HG02759 (cell line): ENCODE measurements around the gene SCARB2.

Source experiments
- ATAC-seq: cut with Tn5 transposase; IDR thresholded peaks from one replicate; pipeline ENCODE4 v1.9.1; 2021; ENCODE audit warnings: mild to moderate bottlenecking, moderate library complexity; ENCODE audit not compliant: unreplicated experiment

SCARB2 gene

DNA sequence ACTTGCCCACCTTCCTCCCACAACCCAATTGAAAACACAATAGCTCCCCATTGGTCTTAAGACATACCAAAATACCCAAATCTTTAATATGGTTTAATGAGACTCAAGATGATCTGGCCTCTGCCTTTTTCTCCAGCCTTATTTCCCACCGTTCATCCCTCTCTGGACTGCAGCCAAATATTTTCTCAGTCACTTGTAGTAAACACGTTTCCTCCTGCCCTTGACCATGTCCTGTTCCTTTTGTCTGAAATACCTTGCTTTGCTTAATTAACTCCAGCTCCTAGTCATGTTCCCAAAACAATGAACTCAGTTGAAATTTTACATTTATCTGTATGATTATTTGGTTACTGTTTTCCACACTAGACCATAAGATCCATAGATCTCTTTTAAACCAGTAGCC is 57.0 kb downstream of the SCARB2 start:
- no peak for ATAC-seq

- ATAC-seq, result no peak
Measured at GRCh38 chr4:76155979-76156378, 57.6 kb downstream of the SCARB2 start.

DNA sequence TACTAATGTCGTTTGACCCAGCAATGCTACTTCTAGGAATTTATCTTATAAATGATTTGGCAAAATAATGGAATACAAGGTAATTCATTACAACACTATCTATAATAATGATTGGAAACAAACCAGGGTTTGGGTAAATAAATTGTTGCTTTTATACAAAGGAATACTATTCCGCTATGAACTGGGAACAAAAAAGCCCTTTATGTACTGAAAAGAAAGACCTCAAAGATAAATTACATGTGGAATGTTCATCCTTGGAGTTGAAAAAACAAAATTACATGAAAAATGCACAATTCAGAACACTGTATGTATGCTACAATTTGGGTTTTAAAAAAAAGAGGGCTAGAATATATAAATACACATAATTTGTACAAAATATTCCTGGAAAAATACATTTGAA is 60.3 kb downstream of the SCARB2 start:
- ATAC-seq, result no peak

DNA sequence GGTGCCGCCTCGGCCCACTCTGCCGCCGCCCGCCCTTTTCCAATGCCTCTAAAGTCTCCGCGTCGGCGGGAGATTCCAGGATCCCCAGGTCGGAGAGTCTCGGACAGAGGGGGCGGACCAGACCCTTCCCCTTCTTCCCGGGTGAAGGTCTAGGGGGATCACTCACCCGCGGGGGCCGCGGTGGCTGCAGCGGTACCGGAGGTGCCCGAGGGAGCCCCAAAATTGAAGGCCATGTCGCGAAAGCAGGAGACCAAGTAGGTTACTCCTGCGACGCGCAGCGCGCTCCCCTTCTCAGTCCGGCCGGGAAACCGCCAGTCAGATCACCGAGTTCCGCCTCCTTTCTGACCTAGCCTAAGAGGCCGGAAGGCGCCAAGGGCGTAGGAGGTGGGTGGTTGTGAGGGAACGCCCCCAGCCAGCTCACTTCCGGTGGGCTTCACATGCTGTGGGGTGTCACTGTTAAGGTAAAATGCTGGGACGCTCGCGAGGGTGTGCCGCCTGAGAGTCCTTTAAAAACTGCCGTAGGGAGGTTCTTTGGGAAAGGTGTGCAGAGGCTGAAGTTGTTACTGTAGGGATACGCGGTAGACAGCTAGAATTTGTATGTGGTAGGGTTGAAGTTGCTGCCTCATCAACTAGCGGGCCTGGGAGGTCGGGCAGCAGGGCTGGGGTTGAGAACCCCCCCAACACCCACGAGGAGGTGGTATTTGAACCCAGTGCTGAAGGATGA is 65.3 kb downstream of the SCARB2 start, which contains the start of gene NUP54:
Gene NUP54 (minus strand): TSS at position 256 of the 724 bp plus-strand sequence. CDS start 23 bp downstream, at position 233.
- peak; percentile 99 for ATAC-seq

GRCh38 chr4:76147454-76148141 is 66.0 kb downstream of the SCARB2 start:
- peak; percentile 38 for ATAC-seq

GRCh38 chr4:76144546-76144945 is 69.1 kb downstream of the SCARB2 start:
- no peak for ATAC-seq

GRCh38 chr4:76141241-76141640 is 72.4 kb downstream of the SCARB2 start:
- ATAC-seq, result no peak

DNA sequence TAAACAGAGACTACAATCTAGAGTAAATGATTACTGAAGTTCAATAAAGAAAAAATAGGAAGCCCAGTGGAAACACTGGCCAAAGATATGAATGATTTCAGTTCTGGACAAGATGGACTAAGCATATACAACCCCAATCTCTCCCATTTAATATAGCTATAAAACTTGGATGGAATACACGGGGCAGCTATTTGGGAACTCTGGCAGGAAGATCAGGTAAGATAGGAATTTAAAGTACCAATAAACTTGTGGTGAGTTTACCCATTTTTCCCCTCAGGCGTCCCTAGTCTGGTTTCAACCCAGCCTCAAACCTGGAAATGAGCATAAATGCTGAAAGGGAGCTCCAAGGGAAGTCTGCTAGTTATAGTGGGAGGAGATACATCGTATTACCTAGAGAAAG is 85.9 kb downstream of the SCARB2 start:
- no peak for ATAC-seq

DNA sequence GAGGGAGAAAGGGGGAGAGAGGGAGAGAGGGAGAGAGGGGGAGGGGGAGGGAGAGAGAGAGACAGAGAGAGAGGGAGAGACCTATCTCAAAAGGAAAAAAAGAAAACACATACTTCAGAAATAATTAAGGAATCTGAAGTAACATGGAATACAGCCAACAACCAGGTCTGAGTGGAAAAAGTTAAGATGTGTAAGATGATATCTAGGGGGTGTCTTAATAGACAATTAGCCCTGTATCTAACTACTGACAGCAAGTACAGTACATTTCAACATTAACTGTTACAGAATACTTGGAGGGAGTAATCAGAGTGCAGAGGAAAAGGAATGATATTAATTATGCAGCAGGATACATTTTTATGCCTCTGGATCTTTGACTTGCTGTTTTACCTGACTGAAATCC is 87.8 kb downstream of the SCARB2 start:
- ATAC-seq, result no peak

DNA sequence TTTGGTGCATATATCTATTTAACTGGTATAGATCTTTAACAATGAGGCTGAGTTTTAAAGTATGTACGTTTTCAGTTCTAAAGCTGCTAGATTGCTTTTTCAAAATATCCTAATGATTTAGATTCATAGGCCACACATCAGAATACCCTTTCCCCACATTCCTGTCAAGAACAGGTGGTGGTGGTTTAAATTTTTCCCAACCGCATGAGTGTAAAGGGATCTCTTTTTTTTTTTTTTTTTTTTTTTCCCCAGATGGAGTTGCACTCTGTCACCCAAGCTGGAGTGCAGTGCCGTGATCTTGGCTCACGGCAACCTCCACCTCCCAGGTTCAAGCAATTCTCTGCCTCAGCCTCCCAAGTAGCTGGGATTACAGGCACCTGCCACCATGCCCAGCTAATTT is 93.4 kb downstream of the SCARB2 start:
- ATAC-seq, result no peak

- no peak for ATAC-seq
Measured at GRCh38 chr4:76117536-76117935, 96.1 kb downstream of the SCARB2 start.

GRCh38 chr4:76116821-76117220 is 96.8 kb downstream of the SCARB2 start:
- no peak for ATAC-seq
